GM18508 (cell line): ENCODE measurements around the gene FHIP2A.
A peak's percentile ranks its signal among the peaks of the same experiment; 100 is the strongest.
"Not testable (repeated sequence)": the region's sequence is repeated elsewhere in the genome, so short reads cannot be mapped to it uniquely, and the experiment has no call there.

Experiments used
- ATAC-seq: cut with Tn5 transposase; IDR thresholded peaks from one replicate; pipeline ENCODE4 v1.9.1; 2021; ENCODE audit warnings: moderate number of reproducible peaks; ENCODE audit not compliant: insufficient read depth, unreplicated experiment

FHIP2A gene

GRCh38 chr10:114821293-114821914 is at the start of gene FHIP2A:
Gene FHIP2A, plus strand, starts transcription at chr10:114821780. Its CDS starts 299 bp downstream, at chr10:114822079.
- ATAC-seq = peak; percentile 38

GRCh38 chr10:114772496-114773196 is 48.9 kb upstream of the FHIP2A start:
- no peak for ATAC-seq

GRCh38 chr10:114773197-114773532 is 48.4 kb upstream of the FHIP2A start:
- ATAC-seq = no peak

- ATAC-seq = not testable (repeated sequence)
Observed at GRCh38 chr10:114775082-114775481, 46.5 kb upstream of the FHIP2A start.

- ATAC-seq = no peak
Observed at GRCh38 chr10:114777415-114777814, 44.2 kb upstream of the FHIP2A start.

GRCh38 chr10:114779803-114780576 is 41.6 kb upstream of the FHIP2A start:
- no peak for ATAC-seq

GRCh38 chr10:114780577-114781184 is 40.9 kb upstream of the FHIP2A start:
- ATAC-seq = no peak

GRCh38 chr10:114782666-114783065 is 38.9 kb upstream of the FHIP2A start:
- ATAC-seq = no peak

- ATAC-seq = no peak
Observed at GRCh38 chr10:114783686-114784085, 37.9 kb upstream of the FHIP2A start.

- peak; percentile 58 for ATAC-seq
Observed at GRCh38 chr10:114786492-114786891, 35.1 kb upstream of the FHIP2A start.

GRCh38 chr10:114787131-114787530 is 34.4 kb upstream of the FHIP2A start:
- ATAC-seq = not testable (repeated sequence)

GRCh38 chr10:114791768-114792167 is 29.8 kb upstream of the FHIP2A start:
- no peak for ATAC-seq

GRCh38 chr10:114795039-114795438 is 26.5 kb upstream of the FHIP2A start:
- ATAC-seq = no peak

- ATAC-seq = no peak
Observed at GRCh38 chr10:114800361-114800760, 21.2 kb upstream of the FHIP2A start.

- ATAC-seq = no peak
Observed at GRCh38 chr10:114801411-114801813, 20.2 kb upstream of the FHIP2A start.

GRCh38 chr10:114802177-114802576 is 19.4 kb upstream of the FHIP2A start:
- no peak for ATAC-seq

- no peak for ATAC-seq
Observed at GRCh38 chr10:114806562-114807391, 14.8 kb upstream of the FHIP2A start.

GRCh38 chr10:114808982-114809381 is 12.6 kb upstream of the FHIP2A start:
- no peak for ATAC-seq

GRCh38 chr10:114810926-114811325 is 10.7 kb upstream of the FHIP2A start:
- peak; percentile 100 for ATAC-seq

GRCh38 chr10:114811862-114812261 is 9.7 kb upstream of the FHIP2A start:
- no peak for ATAC-seq
